GM19023 (cell line): ENCODE data around the gene NR2C2.

Experiments used
- ATAC-seq: cut with Tn5 transposase; IDR thresholded peaks from one replicate; pipeline ENCODE4 v1.9.1; 2021; ENCODE audit warnings: mild to moderate bottlenecking, moderate library complexity; ENCODE audit not compliant: unreplicated experiment

Gene NR2C2

GRCh38 chr3:15015456-15015855, 68.1 kb downstream of the NR2C2 start:
- no peak for ATAC-seq

GRCh38 chr3:15017191-15017590, 69.8 kb downstream of the NR2C2 start:
- no peak for ATAC-seq

- ATAC-seq, result no peak
Observed at GRCh38 chr3:15023249-15023648, 75.9 kb downstream of the NR2C2 start.

DNA sequence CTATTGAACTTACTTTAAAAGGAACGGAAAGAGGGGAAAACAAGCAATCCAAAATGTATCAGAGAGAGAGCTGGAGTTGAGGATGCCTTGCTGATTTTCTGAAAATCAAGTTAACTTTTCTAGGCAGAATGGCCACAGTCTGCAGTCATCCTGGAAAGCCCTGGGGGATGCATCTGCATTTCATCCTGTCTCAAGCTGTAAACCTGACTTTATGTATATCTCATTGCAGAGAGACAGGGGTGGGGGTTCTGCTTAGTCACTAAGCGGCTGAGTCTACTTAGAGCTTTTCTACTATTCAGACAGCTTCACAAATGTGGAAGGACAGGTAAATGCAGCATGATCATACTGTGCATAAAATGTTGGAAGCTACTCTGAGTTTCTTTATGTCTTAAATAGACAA, 76.3 kb downstream of the NR2C2 start:
- ATAC-seq, result no peak

- no peak for ATAC-seq
Observed at GRCh38 chr3:15029625-15030024, 82.2 kb downstream of the NR2C2 start.

DNA sequence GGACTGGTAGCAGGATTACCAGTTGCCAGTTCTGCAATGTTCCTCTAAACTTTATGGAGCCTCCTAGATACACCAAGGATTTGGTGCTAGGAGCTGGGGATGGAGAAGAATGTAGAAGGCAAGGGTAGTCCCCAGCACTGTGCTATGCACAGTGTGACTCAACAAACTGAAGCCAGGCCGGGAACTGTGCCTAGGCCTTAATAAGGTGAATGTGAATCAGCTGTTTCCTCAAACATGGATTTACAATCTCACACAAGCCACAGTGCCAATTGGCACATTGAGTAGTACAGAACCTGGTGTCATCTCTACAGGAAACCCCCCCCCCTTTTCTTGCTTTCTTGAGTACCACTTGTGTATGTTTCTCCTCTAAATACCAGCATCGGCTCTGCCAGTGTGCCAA, 85.3 kb downstream of the NR2C2 start:
- ATAC-seq, result no peak

- ATAC-seq, result no peak
Observed at GRCh38 chr3:15033103-15033502, 85.7 kb downstream of the NR2C2 start.

GRCh38 chr3:15038306-15038705, 90.9 kb downstream of the NR2C2 start:
- ATAC-seq, result no peak

GRCh38 chr3:15040844-15041243, 93.5 kb downstream of the NR2C2 start:
- ATAC-seq, result no peak

GRCh38 chr3:15041950-15042349, 94.6 kb downstream of the NR2C2 start:
- ATAC-seq, result no peak

- ATAC-seq, result no peak
Observed at GRCh38 chr3:15042936-15043335, 95.6 kb downstream of the NR2C2 start.

GRCh38 chr3:15043408-15044171, 96.2 kb downstream of the NR2C2 start:
- ATAC-seq, result no peak

- no peak for ATAC-seq
Observed at GRCh38 chr3:15044326-15044725, 96.9 kb downstream of the NR2C2 start.

- ATAC-seq, result no peak
Observed at GRCh38 chr3:15045667-15046066, 98.3 kb downstream of the NR2C2 start.

DNA sequence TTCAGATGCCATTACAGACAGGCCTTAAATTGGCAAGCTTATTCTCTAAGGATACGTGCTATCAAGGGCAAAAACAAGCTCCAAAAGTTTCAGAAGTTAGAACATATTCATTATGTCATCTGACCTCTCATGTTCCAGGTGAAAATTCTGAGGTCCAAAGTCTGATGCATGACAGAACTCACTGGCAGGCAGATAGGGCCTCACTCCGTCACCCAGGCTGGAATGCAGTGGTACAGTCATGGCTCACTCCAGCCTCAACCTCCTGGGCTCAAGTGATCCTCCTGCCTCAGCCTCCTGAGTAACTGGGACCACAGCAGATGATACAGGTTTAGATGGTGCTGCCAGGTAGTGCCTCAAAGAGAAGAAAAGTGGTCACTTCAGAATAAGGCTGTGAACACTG, 102.2 kb downstream of the NR2C2 start:
- no peak for ATAC-seq

GRCh38 chr3:15050405-15051092, 103.2 kb downstream of the NR2C2 start:
- ATAC-seq, result peak; percentile 66

DNA sequence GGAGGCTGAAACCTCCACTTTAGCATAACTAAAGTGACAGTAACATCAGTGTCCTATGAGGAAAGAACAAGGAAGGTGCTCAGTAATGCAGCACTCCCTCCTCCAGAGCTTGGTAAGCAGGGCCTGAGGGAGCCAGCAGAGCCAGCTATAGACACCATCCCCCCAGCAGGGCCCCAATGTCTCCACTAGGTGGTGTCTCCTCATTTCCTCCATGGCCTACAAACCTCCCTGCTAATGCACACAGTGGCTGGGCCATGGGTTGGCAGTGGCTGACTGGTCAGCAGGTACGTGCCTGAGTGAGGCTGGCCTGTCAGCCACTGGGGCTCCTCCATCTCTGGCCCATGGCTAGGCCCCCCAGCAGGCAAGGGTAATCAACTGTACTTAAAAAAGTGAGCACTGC, 104.1 kb downstream of the NR2C2 start:
- ATAC-seq, result peak; percentile 58

- no peak for ATAC-seq
Observed at GRCh38 chr3:15052335-15053242, 105.2 kb downstream of the NR2C2 start.

- ATAC-seq, result no peak
Observed at GRCh38 chr3:15053541-15053940, 106.2 kb downstream of the NR2C2 start.

DNA sequence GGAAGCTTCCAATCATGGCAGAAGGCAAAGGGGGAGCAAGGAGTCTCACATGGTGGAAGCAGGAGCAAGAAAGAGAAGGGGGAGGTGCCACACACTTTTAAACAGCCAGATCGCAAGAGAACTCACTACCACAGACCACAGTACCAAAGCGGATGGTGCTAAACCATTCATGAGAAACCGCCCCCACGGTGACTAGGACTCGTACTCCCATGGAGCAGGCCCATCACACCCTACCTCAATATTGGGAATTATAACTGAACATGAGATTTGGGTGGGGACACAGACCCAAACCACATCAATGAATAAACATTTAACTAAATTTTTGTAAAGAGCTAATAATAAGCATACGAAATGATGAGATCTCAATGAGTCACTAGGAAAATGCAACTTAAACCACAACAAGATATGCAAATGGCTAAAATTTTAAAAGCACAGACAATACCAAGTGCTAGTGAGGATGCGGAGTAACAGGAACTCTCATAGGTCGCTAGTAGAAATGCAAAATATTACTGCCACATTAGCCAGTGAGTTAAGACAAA, 107.7 kb downstream of the NR2C2 start:
- peak; percentile 49 for ATAC-seq
